ENCODE measurements around the gene COL4A6.

The COL4A6 gene

GRCh38 chrX:108132876-108133275, 305.3 kb downstream of the COL4A6 start:
- no peak for DNase-seq

GRCh38 chrX:108132034-108132433, 306.2 kb downstream of the COL4A6 start:
- no peak for DNase-seq

- DNase-seq: no peak
Observed at GRCh38 chrX:108131471-108131870, 306.8 kb downstream of the COL4A6 start.

- no peak for DNase-seq
Observed at GRCh38 chrX:108130889-108131288, 307.3 kb downstream of the COL4A6 start.

GRCh38 chrX:108127152-108127551, 311.1 kb downstream of the COL4A6 start:
- DNase-seq: no peak

GRCh38 chrX:108126661-108127060, 311.6 kb downstream of the COL4A6 start:
- no peak for DNase-seq

- DNase-seq: no peak
Observed at GRCh38 chrX:108123591-108124366, 314.4 kb downstream of the COL4A6 start.

- no peak for DNase-seq
Observed at GRCh38 chrX:108122748-108123147, 315.5 kb downstream of the COL4A6 start.

- no peak for DNase-seq
Observed at GRCh38 chrX:108121291-108121690, 316.9 kb downstream of the COL4A6 start.

GRCh38 chrX:108117988-108118387, 320.2 kb downstream of the COL4A6 start:
- DNase-seq: no peak

GRCh38 chrX:108114541-108114940, 323.7 kb downstream of the COL4A6 start:
- DNase-seq: no peak

Data from CD4-positive, alpha-beta T cell treated with Interferon gamma for 1 hour (primary cell).